HEK293 (cell line): ENCODE data around the gene STK40.
A peak's percentile ranks its signal among the peaks of the same experiment; 100 is the strongest.

ENCODE experiments used
- CTCF ChIA-PET: fragments of 350-600 bp; formaldehyde crosslinking; extraction: SDS; loops from one replicate; lab custom pipeline; 2021; ENCODE audit warnings: antibody characterized with exemption; lab: Yijun Ruan, JAX
- POLR2A ChIA-PET: fragments of 300-600 bp; formaldehyde crosslinking; extraction: SDS; loops from one replicate; lab custom pipeline; 2020; ENCODE audit warnings: antibody characterized with exemption, inconsistent platforms; lab: Yijun Ruan, JAX
- H3K27ac ChIP-seq: fragments of 200-500 bp; sonication (Bioruptor generic); 2 replicates; pipeline ENCODE4 v1.5.1; 2014; ENCODE audit warnings: low read depth, low read length, control low read depth, inconsistent platforms; ENCODE audit errors: extremely low read depth
- H3K36me3 ChIP-seq, 2 experiments: fragments of 200-500 bp in 1 of 2; sonication (Bioruptor generic) in 1 of 2; 1 replicate in 1 of 2; 2 replicates in 1 of 2; pipeline ENCODE4 v1.5.1; 2014 to 2017; ENCODE audit warnings: inconsistent platforms in 2 of 2, low read length in 2 of 2; ENCODE audit not compliant: control insufficient read depth in 2 of 2, insufficient read depth in 1 of 2
- H3K4me1 ChIP-seq: fragments of 200-500 bp; sonication (Bioruptor generic); 2 replicates; pipeline ENCODE4 v1.5.1; 2014; ENCODE audit warnings: mild to moderate bottlenecking, low read length, inconsistent platforms; ENCODE audit not compliant: control insufficient read depth, insufficient read depth
- H3K4me3 ChIP-seq: 2 replicates; pipeline ENCODE4 v1.5.1; 2011; ENCODE audit warnings: low read depth, mild to moderate bottlenecking, control low read depth, low read length, moderate library complexity
- H3K9me3 ChIP-seq: fragments of 200-500 bp; sonication (Bioruptor generic); 2 replicates; pipeline ENCODE4 v1.5.1; 2014; ENCODE audit warnings: low read depth, low read length, inconsistent platforms; ENCODE audit not compliant: control insufficient read depth, insufficient read depth
- BCL6B ChIP-seq: fragments of 450-650 bp; formaldehyde crosslinking; IDR thresholded peaks from 2 replicates; pipeline ENCODE4 v1.5.1; 2017; ENCODE audit warnings: missing biosample characterization, missing genetic modification characterization
- EGR2 ChIP-seq: fragments of 450-650 bp; formaldehyde crosslinking; IDR thresholded peaks from 2 replicates; pipeline ENCODE4 v1.5.1; 2016; ENCODE audit warnings: low read depth, missing biosample characterization, missing genetic modification characterization
- PRDM1 ChIP-seq: fragments of 450-650 bp; formaldehyde crosslinking; IDR thresholded peaks from 2 replicates; pipeline ENCODE4; 2016; ENCODE audit warnings: missing biosample characterization, missing genetic modification characterization
- WT1 ChIP-seq: fragments of 450-650 bp; formaldehyde crosslinking; IDR thresholded peaks from 2 replicates; pipeline ENCODE4 v1.5.1; 2016; ENCODE audit warnings: missing biosample characterization, missing genetic modification characterization
- ZBTB17 ChIP-seq: fragments of 450-650 bp; formaldehyde crosslinking; IDR thresholded peaks from 2 replicates; pipeline ENCODE4 v1.5.1; 2016; ENCODE audit warnings: missing biosample characterization, missing genetic modification characterization
- ZBTB20 ChIP-seq: fragments of 450-650 bp; formaldehyde crosslinking; IDR thresholded peaks from 2 replicates; pipeline ENCODE4 v1.5.1; 2016; ENCODE audit warnings: missing biosample characterization, missing genetic modification characterization
- ZBTB44 ChIP-seq: fragments of 450-650 bp; IDR thresholded peaks from 2 replicates; pipeline ENCODE4 v1.5.1; 2018; ENCODE audit warnings: missing biosample characterization, mild to moderate bottlenecking, missing genetic modification characterization
- ZBTB48 ChIP-seq: fragments of 450-650 bp; formaldehyde crosslinking; IDR thresholded peaks from 2 replicates; pipeline ENCODE4 v1.5.1; 2016; ENCODE audit warnings: missing biosample characterization, missing genetic modification characterization
- ZFHX2 ChIP-seq: fragments of 450-650 bp; formaldehyde crosslinking; conservative IDR thresholded peaks from 2 replicates; pipeline ENCODE4 v1.5.1; 2016; ENCODE audit warnings: missing biosample characterization, missing genetic modification characterization
- ZFP69B ChIP-seq: fragments of 450-650 bp; formaldehyde crosslinking; IDR thresholded peaks from 2 replicates; pipeline ENCODE4 v1.5.1; 2016; ENCODE audit warnings: missing biosample characterization, missing genetic modification characterization
- ZIC2 ChIP-seq: fragments of 450-650 bp; formaldehyde crosslinking; IDR thresholded peaks from 2 replicates; pipeline ENCODE4 v1.5.1; 2016; ENCODE audit warnings: missing biosample characterization, missing genetic modification characterization
- ZNF132 ChIP-seq: fragments of 450-650 bp; formaldehyde crosslinking; IDR thresholded peaks from 2 replicates; pipeline ENCODE4 v1.5.1; 2017; ENCODE audit warnings: missing biosample characterization, missing genetic modification characterization, borderline replicate concordance
- ZNF146 ChIP-seq: fragments of 450-650 bp; formaldehyde crosslinking; IDR thresholded peaks from 2 replicates; pipeline ENCODE4 v1.5.1; 2016; ENCODE audit warnings: missing biosample characterization, missing genetic modification characterization
- ZNF18 ChIP-seq: fragments of 450-650 bp; formaldehyde crosslinking; IDR thresholded peaks from 2 replicates; pipeline ENCODE4 v1.5.1; 2016; ENCODE audit warnings: missing biosample characterization, missing genetic modification characterization
- ZNF2 ChIP-seq: fragments of 450-650 bp; formaldehyde crosslinking; IDR thresholded peaks from 2 replicates; pipeline ENCODE4 v1.5.1; 2016; ENCODE audit warnings: missing biosample characterization, missing genetic modification characterization
- ZNF239 ChIP-seq: fragments of 450-650 bp; formaldehyde crosslinking; IDR thresholded peaks from 2 replicates; pipeline ENCODE4 v1.5.1; 2016; ENCODE audit warnings: missing biosample characterization, missing genetic modification characterization
- ZNF324 ChIP-seq: fragments of 450-650 bp; formaldehyde crosslinking; IDR thresholded peaks from 2 replicates; pipeline ENCODE4 v1.5.1; 2016; ENCODE audit warnings: missing biosample characterization, missing genetic modification characterization
- ZNF335 ChIP-seq: fragments of 450-650 bp; formaldehyde crosslinking; conservative IDR thresholded peaks from 2 replicates; pipeline ENCODE4 v1.5.1; 2016; ENCODE audit warnings: missing biosample characterization, missing genetic modification characterization
- ZNF366 ChIP-seq: fragments of 450-650 bp; formaldehyde crosslinking; conservative IDR thresholded peaks from 2 replicates; pipeline ENCODE4 v1.5.1; 2016; ENCODE audit warnings: missing biosample characterization, missing genetic modification characterization
- ZNF404 ChIP-seq: fragments of 450-650 bp; formaldehyde crosslinking; IDR thresholded peaks from 2 replicates; pipeline ENCODE4 v1.5.1; 2017; ENCODE audit warnings: missing biosample characterization, missing genetic modification characterization
- ZNF558 ChIP-seq: fragments of 450-650 bp; formaldehyde crosslinking; IDR thresholded peaks from 2 replicates; pipeline ENCODE4 v1.5.1; 2016; ENCODE audit warnings: missing biosample characterization, missing genetic modification characterization
- ZNF658 ChIP-seq: fragments of 450-650 bp; formaldehyde crosslinking; IDR thresholded peaks from 2 replicates; pipeline ENCODE4; 2016; ENCODE audit warnings: missing biosample characterization, missing genetic modification characterization

Gene STK40

GRCh38 chr1:36406440-36406839, 20.7 kb upstream of the STK40 start:
- TF ChIP-seq ZNF366 (tag by site-specific recombination) = 0 out of 2 replicates have a peak, but pooled peaks have one; percentile 33
- TF ChIP-seq ZNF558 (tag by site-specific recombination) = no peak
- H3K9me3 ChIP-seq = no peaks in the 10 kb centered on the region
- CTCF ChIA-PET = interaction anchor here (0.9 kb wide), 1 partner anchor 107 kb away, joined by 3 read pairs; no protein-coding TSS in a partner anchor
- no peak overlapping the region for H3K4me3 ChIP-seq
- no peak overlapping the region for H3K27ac ChIP-seq
- no peaks in the 10 kb centered on the region for H3K4me1 ChIP-seq
- no peaks in the 10 kb centered on the region for H3K36me3 ChIP-seq
- POLR2A ChIA-PET = no interaction called here

GRCh38 chr1:36402504-36402890, 16.8 kb upstream of the STK40 start:
- Histone ChIP-seq H3K27ac (no peak overlapping the region), H3K9me3 (no peaks in the 10 kb centered on the region), H3K4me3 (no peak overlapping the region), H3K36me3 (no peaks in the 10 kb centered on the region), H3K4me1 (no peaks in the 10 kb centered on the region)
- TF ChIP-seq ZNF18 (tag by site-specific recombination) = no peak
- TF ChIP-seq ZNF132 (tag by site-specific recombination) = no peak
- CTCF ChIA-PET = no interaction called here
- POLR2A ChIA-PET = no interaction called here

GRCh38 chr1:36401602-36402503, 16.1 kb upstream of the STK40 start:
- Histone ChIP-seq H3K4me3 (no peak overlapping the region), H3K9me3 (no peaks in the 10 kb centered on the region), H3K36me3 (no peaks in the 10 kb centered on the region), H3K27ac (no peak overlapping the region), H3K4me1 (no peaks in the 10 kb centered on the region)
- POLR2A ChIA-PET = no interaction called here
- TF ChIP-seq EGR2 (tag by site-specific recombination) (0 out of 2 replicates have a peak, but pooled peaks have one; percentile 16), ZNF335 (tag by site-specific recombination) (peak; percentile 95), BCL6B (tag by site-specific recombination) (no peak), ZBTB20 (peak; percentile 87), ZFHX2 (0 out of 2 replicates have a peak, but pooled peaks have one; percentile 35), ZNF658 (tag by site-specific recombination) (no peak)
- CTCF ChIA-PET = no interaction called here

GRCh38 chr1:36400825-36401601, 15.3 kb upstream of the STK40 start:
- ChIA-PET POLR2A (interaction anchor here (7.2 kb wide), 1 partner anchor 16 kb away, joined by 103 read pairs; the partner anchor contains the start of gene STK40), CTCF (interaction anchor here (0.6 kb wide), 1 partner anchor 703 kb away, joined by 3 read pairs; no protein-coding TSS in a partner anchor)
- no peaks in the 10 kb centered on the region for H3K36me3 ChIP-seq
- H3K27ac ChIP-seq = no peak overlapping the region
- no peaks in the 10 kb centered on the region for H3K9me3 ChIP-seq
- H3K4me3 ChIP-seq = no peak overlapping the region
- no peaks in the 10 kb centered on the region for H3K4me1 ChIP-seq
- TF ChIP-seq ZFP69B (peak; percentile 92), ZNF404 (tag by site-specific recombination) (no peak), ZBTB48 (tag by site-specific recombination) (peak; percentile 23; the same call in 1 of the 2 replicates), ZNF558 (tag by site-specific recombination) (peak; percentile 51), WT1 (tag by site-specific recombination) (peak; percentile 81), ZNF146 (tag by site-specific recombination) (0 out of 2 replicates have a peak, but pooled peaks have one; percentile 3), ZBTB17 (tag by site-specific recombination) (peak; percentile 90), ZNF658 (tag by site-specific recombination) (no peak), ZBTB20 (peak; percentile 97), ZNF2 (no peak), PRDM1 (tag by site-specific recombination) (no peak), ZIC2 (tag by site-specific recombination) (peak; percentile 79), ZBTB44 (no peak), ZNF239 (tag by site-specific recombination) (no peak), ZNF324 (peak; percentile 66; the same call in 1 of the 2 replicates)
